HEK293T (cell line): Measurements from ENCODE around the gene METTL25B.

Experiments
- ARNT ChIP-seq: fragments of 450-650 bp; IDR thresholded peaks from 2 replicates; pipeline ENCODE4 v1.6.1; 2017; ENCODE audit warnings: mild to moderate bottlenecking
- BHLHE40 ChIP-seq: fragments of 450-650 bp; IDR thresholded peaks from 2 replicates; pipeline ENCODE4 v1.6.1; 2016; ENCODE audit warnings: mild to moderate bottlenecking, moderate library complexity, borderline replicate concordance
- CTBP1 ChIP-seq: fragments of 450-650 bp; IDR thresholded peaks from 2 replicates; pipeline ENCODE4 v1.6.1; 2016; ENCODE audit warnings: borderline replicate concordance
- ELF4 ChIP-seq: fragments of 450-650 bp; IDR thresholded peaks from 2 replicates; pipeline ENCODE4 v1.6.1; 2017; ENCODE audit warnings: antibody characterized with exemption
- FOXA1 ChIP-seq: fragments of 450-650 bp; IDR thresholded peaks from 2 replicates; pipeline ENCODE4 v1.6.1; 2016; ENCODE audit warnings: mild to moderate bottlenecking
- FOXK2 ChIP-seq: fragments of 450-650 bp; IDR thresholded peaks from 2 replicates; pipeline ENCODE4 v1.6.1; 2016; ENCODE audit warnings: mild to moderate bottlenecking
- FOXM1 ChIP-seq: fragments of 450-650 bp; IDR thresholded peaks from 2 replicates; pipeline ENCODE4 v1.6.1; 2017; ENCODE audit warnings: mild to moderate bottlenecking, borderline replicate concordance
- HDGF ChIP-seq: fragments of 450-650 bp; IDR thresholded peaks from 2 replicates; pipeline ENCODE4 v1.6.1; 2017; ENCODE audit warnings: antibody characterized with exemption, borderline replicate concordance
- NFRKB ChIP-seq: fragments of 450-650 bp; IDR thresholded peaks from 2 replicates; pipeline ENCODE4 v1.6.1; 2016; ENCODE audit warnings: mild to moderate bottlenecking, moderate library complexity
- PKNOX1 ChIP-seq: fragments of 450-650 bp; IDR thresholded peaks from 2 replicates; pipeline ENCODE4 v1.6.1; 2016
- SP1 ChIP-seq: fragments of 450-650 bp; IDR thresholded peaks from 2 replicates; pipeline ENCODE4 v1.6.1; 2017
- SUZ12 ChIP-seq: fragments of 450-650 bp; IDR thresholded peaks from 2 replicates; pipeline ENCODE4 v1.6.1; 2016; ENCODE audit warnings: mild to moderate bottlenecking
- TARDBP ChIP-seq: fragments of 450-650 bp; IDR thresholded peaks from 2 replicates; pipeline ENCODE4 v1.6.1; 2016
- ZNF384 ChIP-seq: fragments of 450-650 bp; IDR thresholded peaks from 2 replicates; pipeline ENCODE4 v1.6.1; 2016

GRCh38 chr1:156752843-156753482 is 24.7 kb downstream of the METTL25B start:
- TF ChIP-seq BHLHE40 (no peak), NFRKB (no peak), FOXM1 (no peak), SP1 (no peak), SUZ12 (no peak), HDGF (no peak), CTBP1 (no peak), FOXK2 (no peak), PKNOX1 (no peak), TARDBP (no peak), ZNF384 (no peak), ARNT (no peak), FOXA1 (no peak), ELF4 (no peak)
